WTC11 (cell line): ENCODE data around the gene MICU2. TPM values are rescaled to one million over a fixed set of nuclear protein-coding genes. Genes with fewer than 3 reads are reported as not detected.

Experiments used
- ATAC-seq: fragments of 200-7000 bp; cut with Tn5 transposase; 2 replicates; pipeline ENCODE4 v1.10.0; 2021; ENCODE audit warnings: mild to moderate bottlenecking, moderate library complexity
- Bru-seq: library from RNA; stranded (reverse); fragments of 400-500 nt; gene quantifications from one replicate; lab custom pipeline; 2021; lab: Mats Ljungman, UMichigan
- CTCF ChIA-PET: fragments of 300-600 bp; sonication (Branson Sonifier 250); formaldehyde crosslinking; loops from one replicate; lab custom pipeline; 2021; ENCODE audit warnings: antibody characterized with exemption; lab: Charles Lee
- POLR2A ChIA-PET: fragments of 350-600 bp; sonication (Branson Sonifier 250); formaldehyde crosslinking; loops from one replicate; lab custom pipeline; 2021; ENCODE audit warnings: antibody characterized with exemption; lab: Charles Lee
- DNase-seq: peaks from one replicate; pipeline ENCODE4 v3.0.0; 2021; ENCODE audit warnings: low spot score
- H3K27ac Mint-ChIP-seq: 2 replicates; pipeline ENCODE4 v1.8.0; 2021; ENCODE audit warnings: mixed read lengths
- H3K27me3 Mint-ChIP-seq: 2 replicates; pipeline ENCODE4 v1.8.0; 2021; ENCODE audit warnings: low read depth, mild to moderate bottlenecking, moderate library complexity, mixed read lengths
- H3K36me3 Mint-ChIP-seq: 2 replicates; pipeline ENCODE4 v1.8.0; 2021; ENCODE audit warnings: mixed read lengths
- H3K4me1 Mint-ChIP-seq: 2 replicates; pipeline ENCODE4 v1.8.0; 2022; ENCODE audit warnings: mixed read lengths
- H3K4me3 Mint-ChIP-seq: 2 replicates; pipeline ENCODE4 v1.8.0; 2021; ENCODE audit warnings: mild to moderate bottlenecking, moderate library complexity, mixed read lengths
- H3K9me3 Mint-ChIP-seq: 2 replicates; pipeline ENCODE4 v1.8.0; 2021; ENCODE audit warnings: mixed read lengths
- AR ChIP-seq: fragments of 250-450 bp; sonication (Bioruptor Pico); IDR thresholded peaks from 2 replicates; pipeline ENCODE4 v1.9.0; 2021; ENCODE audit warnings: mild to moderate bottlenecking
- ATF1 ChIP-seq: sonication (generic); formaldehyde crosslinking; IDR thresholded peaks from 2 replicates; pipeline ENCODE4 v1.8.1; 2023; ENCODE audit warnings: mild to moderate bottlenecking, moderate library complexity, missing genetic modification reagents
- CREM ChIP-seq: sonication (generic); formaldehyde crosslinking; IDR thresholded peaks from 2 replicates; pipeline ENCODE4 v1.8.1; 2022; ENCODE audit warnings: mild to moderate bottlenecking, missing genetic modification reagents, moderate library complexity
- EMX1 ChIP-seq: fragments of 250-450 bp; sonication (Bioruptor Pico); IDR thresholded peaks from 2 replicates; pipeline ENCODE4 v1.8.0; 2021; ENCODE audit warnings: mild to moderate bottlenecking
- ETV6 ChIP-seq: sonication (generic); formaldehyde crosslinking; IDR thresholded peaks from 2 replicates; pipeline ENCODE4 v1.8.1; 2022; ENCODE audit warnings: mild to moderate bottlenecking, missing genetic modification reagents
- FOXP4 ChIP-seq: sonication (generic); formaldehyde crosslinking; IDR thresholded peaks from 2 replicates; pipeline ENCODE4 v1.8.0; 2022; ENCODE audit warnings: mild to moderate bottlenecking, missing genetic modification reagents
- GABPB1 ChIP-seq: sonication (generic); formaldehyde crosslinking; IDR thresholded peaks from 2 replicates; pipeline ENCODE4 v1.8.1; 2023; ENCODE audit warnings: mild to moderate bottlenecking, missing genetic modification reagents
- GRHL2 ChIP-seq: fragments of 250-450 bp; sonication (Bioruptor Pico); IDR thresholded peaks from 2 replicates; pipeline ENCODE4 v1.8.0; 2022; ENCODE audit warnings: mild to moderate bottlenecking, moderate library complexity; ENCODE audit not compliant: insufficient replicate concordance, severe bottlenecking
- GTF2I ChIP-seq: fragments of 250-450 bp; sonication (Bioruptor Pico); conservative IDR thresholded peaks from 2 replicates; pipeline ENCODE4 v1.4.0; 2021; ENCODE audit warnings: mild to moderate bottlenecking
- JAZF1 ChIP-seq: fragments of 250-450 bp; sonication (Bioruptor Pico); IDR thresholded peaks from 2 replicates; pipeline ENCODE4 v1.9.0; 2021; ENCODE audit warnings: moderate library complexity, mild to moderate bottlenecking, inconsistent platforms
- NR3C1 ChIP-seq: sonication (generic); formaldehyde crosslinking; conservative IDR thresholded peaks from 2 replicates; pipeline ENCODE4 v1.8.1; 2023; ENCODE audit warnings: low read depth, mild to moderate bottlenecking, missing genetic modification reagents
- RORB ChIP-seq: fragments of 250-450 bp; sonication (Bioruptor Pico); IDR thresholded peaks from 2 replicates; pipeline ENCODE4 v1.9.0; 2021; ENCODE audit warnings: mild to moderate bottlenecking
- SOX15 ChIP-seq: fragments of 250-450 bp; sonication (Bioruptor Pico); IDR thresholded peaks from 2 replicates; pipeline ENCODE4 v1.9.0; 2021; ENCODE audit warnings: mild to moderate bottlenecking
- TEAD1 ChIP-seq: sonication (generic); formaldehyde crosslinking; IDR thresholded peaks from 2 replicates; pipeline ENCODE4 v1.8.0; 2022; ENCODE audit warnings: mild to moderate bottlenecking, missing genetic modification reagents
- ZBTB21 ChIP-seq: sonication (generic); formaldehyde crosslinking; IDR thresholded peaks from 2 replicates; pipeline ENCODE4 v1.8.1; 2023; ENCODE audit warnings: mild to moderate bottlenecking, missing genetic modification reagents, borderline replicate concordance
- ZBTB43 ChIP-seq: sonication (generic); formaldehyde crosslinking; IDR thresholded peaks from 2 replicates; pipeline ENCODE4 v1.8.1; 2023; ENCODE audit warnings: mild to moderate bottlenecking, missing genetic modification reagents
- ZNF138 ChIP-seq: sonication (generic); formaldehyde crosslinking; conservative IDR thresholded peaks from 2 replicates; pipeline ENCODE4 v1.8.1; 2022; ENCODE audit warnings: mild to moderate bottlenecking, moderate library complexity, missing genetic modification reagents
- ZNF281 ChIP-seq: sonication (generic); formaldehyde crosslinking; IDR thresholded peaks from 2 replicates; pipeline ENCODE4 v1.8.0; 2023; ENCODE audit warnings: mild to moderate bottlenecking, missing genetic modification reagents
- ZNF532 ChIP-seq: fragments of 250-450 bp; sonication (Bioruptor Pico); IDR thresholded peaks from 2 replicates; pipeline ENCODE4 v1.9.0; 2021; ENCODE audit warnings: mild to moderate bottlenecking, borderline replicate concordance
- long read RNA-seq, 3 experiments: library from RNA in 1 of 3; library from capped mRNA in 1 of 3; library from polyadenylated mRNA in 1 of 3; unstranded in 2 of 3; stranded (forward) in 1 of 3; transcript quantifications; one replicate each; pipeline ENCODE4 v2.0.0, GENCODE V29; 2021
- total RNA-seq: library from RNA; stranded (reverse); gene quantifications from 3 replicates; pipeline ENCODE4 v1.2.3, GENCODE V29; 2021

MICU2 gene
- 33.8 to 35.0 TPM (median 34.4 TPM) in 3 replicates for total RNA-seq
- percentile 80 among the genes with signal in this experiment for Bru-seq, nascent RNA
- long read RNA-seq, experiment 1, transcript MICU2-201 (12 exons, 1,920 nt): major isoform, 101 of 124 reads
- long read RNA-seq, experiment 1, partial matches to known transcripts: 6 of 124 reads
- long read RNA-seq, experiment 1, other reads (novel, unspliced or antisense): 16 of 124 reads
- long read RNA-seq, experiment 2, transcript MICU2-201 (12 exons, 1,920 nt): major isoform, 40 of 68 reads
- long read RNA-seq, experiment 2, partial matches to known transcripts: 14 of 68 reads
- long read RNA-seq, experiment 2, other reads (novel, unspliced or antisense): 13 of 68 reads
- long read RNA-seq, experiment 3, partial matches to known transcripts: 5 of 7 reads
- long read RNA-seq, experiment 3, other reads (novel, unspliced or antisense): 0 of 7 reads

GRCh38 chr13:21603531-21604448 is at the start of gene MICU2:
TSS of gene MICU2 (minus strand) at chr13:21604170. CDS start at chr13:21604148, 22 bp downstream.
- ATAC-seq (peak; percentile 97), DNase-seq (peak; percentile 92)
- Mint-ChIP-seq H3K9me3 (no peaks in the 10 kb centered on the region), H3K27ac (peak within 1 kb of the TSS; percentile 87), H3K4me3 (peak within 1 kb of the TSS; percentile 83), H3K4me1 (peaks cover 16% of the 10 kb centered on the region), H3K36me3 (no peaks in the 10 kb centered on the region), H3K27me3 (peaks cover 31% of the 10 kb centered on the region)
- ChIA-PET POLR2A (interaction anchor here (1.0 to 1.3 kb wide), 3 partner anchors 9 to 20 kb away, joined by 4 to 7 read pairs (median 6); no protein-coding TSS in a partner anchor), CTCF (interaction anchor here (0.7 to 1.3 kb wide), 8 partner anchors 9 to 307 kb away, joined by 3 to 5 read pairs (median 4); no protein-coding TSS in a partner anchor)
- no peak for TF ChIP-seq ZNF532 (CRISPR knock-in tag)
- no peak for TF ChIP-seq GTF2I (CRISPR knock-in tag)
- 0 out of 2 replicates have a peak, but pooled peaks have one; percentile 38 for TF ChIP-seq CREM
- TF ChIP-seq TEAD1: peak; percentile 39; the same call in 1 of the 2 replicates
- TF ChIP-seq FOXP4 (CRISPR knock-in tag): peak; percentile 46; the same call in 1 of the 2 replicates
- TF ChIP-seq GABPB1 (CRISPR knock-in tag): peak; percentile 66
- TF ChIP-seq EMX1: no peak
- TF ChIP-seq NR3C1 (CRISPR knock-in tag): no peak
- TF ChIP-seq JAZF1 (CRISPR knock-in tag): no peak
- no peak for TF ChIP-seq SOX15 (CRISPR knock-in tag)
- no peak for TF ChIP-seq ATF1 (CRISPR knock-in tag)
- no peak for TF ChIP-seq RORB (CRISPR knock-in tag)
- TF ChIP-seq AR (CRISPR knock-in tag): no peak
- TF ChIP-seq ZBTB21: no peak
- 0 out of 2 replicates have a peak, but pooled peaks have one; percentile 50 for TF ChIP-seq ETV6 (CRISPR knock-in tag)
- TF ChIP-seq ZNF138 (CRISPR knock-in tag): no peak
- no peak for TF ChIP-seq ZBTB43
- no peak for TF ChIP-seq ZNF281
- TF ChIP-seq GRHL2: no peak
